CD4-positive, alpha-beta T cell (primary cell): ENCODE results near the gene ZFP57. TPM values are rescaled to one million over a fixed set of nuclear protein-coding genes. Genes with fewer than 3 reads are reported as not detected.
"Not testable (repeated sequence)": the region's sequence is repeated elsewhere in the genome, so short reads cannot be mapped to it uniquely, and the experiment has no call there.

Source experiments
- ATAC-seq: fragments of 200-7000 bp; cut with Tn5 transposase; one replicate; pipeline ENCODE4 v1.10.0; 2022; ENCODE audit warnings: mild to moderate bottlenecking; ENCODE audit not compliant: poor library complexity
- CTCF ChIA-PET: fragments of 350-600 bp; sonication (Branson Sonifier 250); formaldehyde crosslinking; loops from one replicate; lab custom pipeline; 2021; ENCODE audit warnings: antibody characterized with exemption, inconsistent platforms; lab: Charles Lee
- POLR2A ChIA-PET: fragments of 350-600 bp; sonication (Branson Sonifier 250); formaldehyde crosslinking; loops from one replicate; lab custom pipeline; 2021; ENCODE audit warnings: antibody characterized with exemption, inconsistent platforms; lab: Charles Lee
- DNase-seq, 14 experiments: peaks; one replicate each; pipeline ENCODE4 v3.0.0-alpha.2; 2013 to 2020; ENCODE audit warnings: mixed read lengths in 2 of 14
- H3K27ac ChIP-seq, 2 donors: one replicate each; pipeline versions ENCODE4 v1.5.1 to v1.7.0; 2013; ENCODE audit warnings: low read length in 2 of 2, low read depth in 1 of 2, mild to moderate bottlenecking in 1 of 2
- H3K27me3 ChIP-seq, 2 experiments: 1 replicate in 1 of 2; 2 replicates in 1 of 2; pipeline versions ENCODE4 v1.6.1 to v1.7.0; 2013; ENCODE audit warnings: low read length in 2 of 2, control low read depth in 1 of 2, mild to moderate bottlenecking in 1 of 2, moderate library complexity in 1 of 2; ENCODE audit not compliant: insufficient read depth in 2 of 2, control insufficient read depth in 1 of 2
- H3K36me3 ChIP-seq: one replicate; pipeline ENCODE4 v1.6.1; 2013; ENCODE audit warnings: low read length, control low read depth; ENCODE audit not compliant: insufficient read depth
- H3K4me1 ChIP-seq: one replicate; pipeline ENCODE4 v1.6.1; 2013; ENCODE audit warnings: low read length, control low read depth; ENCODE audit not compliant: insufficient read depth
- H3K4me3 ChIP-seq: one replicate; pipeline ENCODE4 v1.5.1; 2013; ENCODE audit warnings: mild to moderate bottlenecking, low read length, moderate library complexity
- H3K9me3 ChIP-seq, 2 experiments: 1 replicate in 1 of 2; 2 replicates in 1 of 2; pipeline versions ENCODE4 v1.6.1 to v1.7.0; 2013; ENCODE audit warnings: low read length in 2 of 2, mild to moderate bottlenecking in 2 of 2, control low read depth in 1 of 2, moderate library complexity in 1 of 2; ENCODE audit not compliant: control insufficient read depth in 1 of 2, insufficient read depth in 1 of 2
- H3K27ac Mint-ChIP-seq: one replicate; pipeline ENCODE4 v1.8.0; 2020; ENCODE audit warnings: mixed read lengths
- H3K27me3 Mint-ChIP-seq: one replicate; pipeline ENCODE4 v1.8.0; 2021; ENCODE audit warnings: mixed read lengths
- H3K36me3 Mint-ChIP-seq: one replicate; pipeline ENCODE4 v1.8.0; 2021; ENCODE audit warnings: low read depth, mixed read lengths
- H3K4me1 Mint-ChIP-seq: one replicate; pipeline ENCODE4 v1.8.0; 2021; ENCODE audit warnings: low read depth, mixed read lengths
- H3K4me3 Mint-ChIP-seq: one replicate; pipeline ENCODE4 v1.8.0; 2020; ENCODE audit warnings: mild to moderate bottlenecking, mixed read lengths
- H3K9me3 Mint-ChIP-seq: one replicate; pipeline ENCODE4 v1.8.0; 2020; ENCODE audit warnings: mixed read lengths
- intact Hi-C, 2 experiments: fragments of 100-400 bp; cut with DNase I in 1 of 2; cut with micrococcal nuclease in 1 of 2; formaldehyde crosslinking; loops; one replicate each; pipeline versions ENCODE4 v1.15.1 to v1.9.0; 2023 to 2025; cut with DNase I, micrococcal nuclease
- total RNA-seq, 174 experiments: library from RNA in 2 of 174; stranded (reverse) in 2 of 174; gene quantifications; one replicate each; pipeline ENCODE4 v1.2.3 and lab custom pipeline; 2021 to 2026
- TF ChIP-seq, protein P1 (sequence below): fragments of 200-600 bp; IDR thresholded peaks from one replicate; pipeline ENCODE4 v1.8.0; 2022; ENCODE audit warnings: antibody characterized with exemption, mild to moderate bottlenecking

Gene ZFP57
- total RNA-seq, 2 experiments from 2014 or later: not detected

DNA sequence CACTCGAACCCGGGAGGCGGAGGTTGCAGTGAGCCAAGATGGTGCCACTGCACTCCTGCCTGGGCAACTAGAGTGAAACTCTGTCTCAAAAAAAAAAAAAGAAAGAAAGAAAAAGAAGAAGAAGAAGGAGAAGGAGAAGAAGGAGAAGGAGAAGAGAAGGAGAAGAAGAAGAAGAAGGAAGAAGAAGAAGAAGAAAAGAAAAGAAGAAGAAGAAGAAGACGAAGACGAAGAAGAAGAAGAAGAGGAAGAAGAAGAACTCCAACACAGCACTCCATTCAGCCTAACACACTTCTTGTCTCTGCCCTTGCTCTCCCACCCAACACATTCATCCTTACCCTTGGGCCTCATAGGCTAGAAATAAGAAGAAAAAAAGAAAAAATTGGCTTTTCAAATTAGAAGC, 6.9 kb downstream of the ZFP57 start:
- Histone ChIP-seq H3K36me3 (no peaks in the 10 kb centered on the region), H3K9me3 (no peaks in the 10 kb centered on the region), H3K27me3 (peaks cover 18 to 21% of the 10 kb centered on the region in 2 experiments), H3K27ac (no peak overlapping the region), H3K4me3 (no peak overlapping the region), H3K4me1 (peaks cover 8% of the 10 kb centered on the region)
- ChIA-PET POLR2A (no interaction called here), CTCF (interaction anchor here (1.1 kb wide), 1 partner anchor 22 kb away, joined by 3 read pairs; no protein-coding TSS in a partner anchor)
- TF ChIP-seq, protein P1, sequence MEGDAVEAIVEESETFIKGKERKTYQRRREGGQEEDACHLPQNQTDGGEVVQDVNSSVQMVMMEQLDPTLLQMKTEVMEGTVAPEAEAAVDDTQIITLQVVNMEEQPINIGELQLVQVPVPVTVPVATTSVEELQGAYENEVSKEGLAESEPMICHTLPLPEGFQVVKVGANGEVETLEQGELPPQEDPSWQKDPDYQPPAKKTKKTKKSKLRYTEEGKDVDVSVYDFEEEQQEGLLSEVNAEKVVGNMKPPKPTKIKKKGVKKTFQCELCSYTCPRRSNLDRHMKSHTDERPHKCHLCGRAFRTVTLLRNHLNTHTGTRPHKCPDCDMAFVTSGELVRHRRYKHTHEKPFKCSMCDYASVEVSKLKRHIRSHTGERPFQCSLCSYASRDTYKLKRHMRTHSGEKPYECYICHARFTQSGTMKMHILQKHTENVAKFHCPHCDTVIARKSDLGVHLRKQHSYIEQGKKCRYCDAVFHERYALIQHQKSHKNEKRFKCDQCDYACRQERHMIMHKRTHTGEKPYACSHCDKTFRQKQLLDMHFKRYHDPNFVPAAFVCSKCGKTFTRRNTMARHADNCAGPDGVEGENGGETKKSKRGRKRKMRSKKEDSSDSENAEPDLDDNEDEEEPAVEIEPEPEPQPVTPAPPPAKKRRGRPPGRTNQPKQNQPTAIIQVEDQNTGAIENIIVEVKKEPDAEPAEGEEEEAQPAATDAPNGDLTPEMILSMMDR: no peak
- Mint-ChIP-seq H3K4me3 (no peak overlapping the region), H3K4me1 (peaks cover 5% of the 10 kb centered on the region), H3K9me3 (no peaks in the 10 kb centered on the region), H3K27me3 (peaks cover 29% of the 10 kb centered on the region), H3K27ac (no peak overlapping the region), H3K36me3 (no peaks in the 10 kb centered on the region)
- DNase-seq: no peak
- intact Hi-C loops: no loop called here
- ATAC-seq: no peak

DNA sequence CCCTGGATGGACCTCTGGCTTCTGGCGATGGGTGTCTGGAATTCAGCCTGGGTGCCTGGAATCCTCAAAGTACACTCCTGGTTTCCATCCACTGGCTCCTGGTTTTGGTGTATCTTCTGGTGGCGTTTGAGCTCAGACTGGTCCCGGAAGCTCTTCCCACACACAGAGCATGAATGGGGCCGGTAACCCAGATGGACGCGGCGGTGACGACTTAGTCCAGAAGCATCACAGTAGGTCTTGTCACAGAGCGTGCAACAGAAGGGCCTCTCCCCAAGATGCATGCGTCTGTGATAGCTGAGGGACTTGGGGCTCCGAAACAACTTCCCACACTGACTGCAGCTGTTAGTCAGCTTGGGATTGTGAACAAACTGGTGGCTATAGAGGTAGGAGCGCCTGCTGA, 7.8 kb downstream of the ZFP57 start:
- ATAC-seq (no peak), DNase-seq (no peak)
- Mint-ChIP-seq H3K9me3 (no peaks in the 10 kb centered on the region), H3K4me3 (no peak overlapping the region), H3K27ac (no peak overlapping the region), H3K36me3 (no peaks in the 10 kb centered on the region), H3K27me3 (peaks cover 31% of the 10 kb centered on the region), H3K4me1 (peaks cover 5% of the 10 kb centered on the region)
- H3K36me3 ChIP-seq: no peaks in the 10 kb centered on the region
- no peak overlapping the region for H3K4me3 ChIP-seq
- no peaks in the 10 kb centered on the region for H3K9me3 ChIP-seq
- ChIA-PET CTCF (interaction anchor here (1.1 kb wide), 1 partner anchor 23 kb away, joined by 3 read pairs; no protein-coding TSS in a partner anchor), POLR2A (no interaction called here)
- TF ChIP-seq, protein P1: no peak
- intact Hi-C loops: no loop called here
- H3K27me3 ChIP-seq: peaks cover 18 to 21% of the 10 kb centered on the region in 2 experiments
- H3K27ac ChIP-seq: no peak overlapping the region
- peaks cover 8% of the 10 kb centered on the region for H3K4me1 ChIP-seq

DNA sequence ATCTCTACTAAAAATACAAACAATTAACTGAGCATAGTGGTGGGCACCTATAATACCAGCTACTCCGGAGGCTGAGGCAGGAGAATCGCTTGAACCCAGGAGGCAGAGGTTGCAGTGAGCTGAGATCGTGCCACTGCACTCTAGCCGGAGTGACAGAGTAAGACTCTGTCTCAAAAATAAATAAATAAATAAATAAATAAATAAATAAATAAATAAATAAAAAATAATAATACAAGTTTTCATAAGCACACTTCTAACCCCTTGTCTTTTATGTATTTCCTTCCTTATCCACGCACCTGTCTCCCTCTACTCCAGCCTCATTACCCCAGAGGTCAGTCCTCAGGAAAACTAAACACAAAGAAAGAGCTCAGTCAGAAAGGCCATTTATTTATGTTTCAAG, 8.8 kb downstream of the ZFP57 start:
- ATAC-seq, H3K9me3 Mint-ChIP-seq, H3K4me3 ChIP-seq, H3K36me3 Mint-ChIP-seq, H3K27ac Mint-ChIP-seq, DNase-seq, H3K27ac ChIP-seq, H3K9me3 ChIP-seq, H3K4me1 ChIP-seq, H3K4me1 Mint-ChIP-seq, CTCF ChIA-PET, H3K4me3 Mint-ChIP-seq, POLR2A ChIA-PET, H3K36me3 ChIP-seq, intact Hi-C loops: not testable (repeated sequence)
- H3K27me3 Mint-ChIP-seq: peaks cover 40% of the 10 kb centered on the region
- H3K27me3 ChIP-seq: peaks cover 18 to 24% of the 10 kb centered on the region in 2 experiments

DNA sequence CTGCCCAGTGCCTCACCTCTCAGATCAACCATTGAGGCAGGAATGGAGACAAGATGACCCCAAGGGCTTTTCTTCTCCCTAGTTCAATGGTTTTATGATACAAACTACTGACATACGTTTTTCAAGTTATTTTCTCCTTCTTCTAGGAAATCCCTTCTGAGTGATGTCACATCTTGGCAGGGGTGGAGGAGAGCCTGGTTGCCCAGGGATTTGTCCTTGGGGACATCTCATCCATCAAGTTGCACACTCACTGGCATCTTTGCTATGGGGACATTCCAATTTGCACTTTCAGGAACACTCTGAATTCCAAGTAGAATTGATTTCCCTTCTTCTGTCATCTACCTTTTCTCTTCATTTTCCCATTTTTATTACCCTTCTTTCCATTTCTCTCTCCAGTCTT, 9.9 kb downstream of the ZFP57 start:
- H3K27ac Mint-ChIP-seq: no peak overlapping the region

More for the DNA sequence above, 9.9 kb downstream of the ZFP57 start:
- intact Hi-C loops: no loop called here
- Histone ChIP-seq H3K27me3 (peaks cover 18 to 24% of the 10 kb centered on the region in 2 experiments), H3K4me3 (no peak overlapping the region), H3K9me3 (no peaks in the 10 kb centered on the region), H3K4me1 (no peaks in the 10 kb centered on the region), H3K36me3 (no peaks in the 10 kb centered on the region), H3K27ac (no peak overlapping the region)
- CTCF ChIA-PET: no interaction called here
- Mint-ChIP-seq H3K36me3 (no peaks in the 10 kb centered on the region), H3K9me3 (no peaks in the 10 kb centered on the region), H3K4me3 (no peak overlapping the region), H3K4me1 (no peaks in the 10 kb centered on the region), H3K27me3 (peaks cover 47% of the 10 kb centered on the region)
- ATAC-seq (no peak), DNase-seq (no peak)
- POLR2A ChIA-PET: interaction anchor here (0.9 kb wide), 1 partner anchor 21 kb away, joined by 3 read pairs; no protein-coding TSS in a partner anchor
- TF ChIP-seq, protein P1: no peak
